ENCODE data around the gene NINL. TPM values are rescaled to one million over a fixed set of nuclear protein-coding genes. Genes with fewer than 3 reads are reported as not detected.

Gene NINL
- total RNA-seq, 1 experiment from 2014 or later, result 7.2 TPM

- ChIA-PET CTCF (no interaction called here), POLR2A (no interaction called here), RAD21 (ENCODE audit: low non-redundant PET in 1 of 2, low total read pairs in 2 of 2, uncharacterized antibody in 2 of 2, unreplicated experiment in 2 of 2) (no interaction called here)
- Histone ChIP-seq H4K20me1 (ENCODE audit: insufficient read depth) (no peaks in the 10 kb centered on the region), H3K9me3 (ENCODE audit: control insufficient read depth in 1 of 2, insufficient read depth in 1 of 2, low read depth in 1 of 2, low read length in 2 of 2) (no peaks in the 10 kb centered on the region), H2AFZ (ENCODE audit: low read depth, low read length, poor library complexity, severe bottlenecking) (no peak overlapping the region), H3K4me1 (ENCODE audit: control insufficient read depth in 1 of 2, insufficient read depth in 2 of 2, low read length in 2 of 2) (no peaks in the 10 kb centered on the region), H3K9me2 (ENCODE audit: insufficient read depth) (no peaks in the 10 kb centered on the region), H3K4me2 (ENCODE audit: low read length) (no peak overlapping the region), H3K27me3 (ENCODE audit: insufficient read depth, low read length) (no peaks in the 10 kb centered on the region), H3K36me3 (ENCODE audit: control insufficient read depth in 1 of 2, insufficient read depth in 2 of 2, low read length in 2 of 2) (no peaks in the 10 kb centered on the region), H3K9ac (ENCODE audit: low read length) (no peak overlapping the region), H3K4me3 (replicated peaks in 1 of 2; ENCODE audit: low read depth in 1 of 2, low read length in 2 of 2) (no peak overlapping the region), H3K27ac (ENCODE audit: low read depth, low read length) (no peak overlapping the region), H3K79me2 (ENCODE audit: insufficient read depth, low read length) (no peaks in the 10 kb centered on the region)
- TF ChIP-seq RAD21 (IDR thresholded peaks at IDR 0.05; ENCODE audit: low read depth) (no peak), CTCF (IDR thresholded peaks at IDR 0.05 in 2 of 3, conservative IDR thresholded peaks at IDR 0.05 in 1 of 3; ENCODE audit: borderline replicate concordance in 1 of 3, insufficient read depth in 1 of 3, low read depth in 2 of 3, low read length in 2 of 3) (no peak), SIN3A (IDR thresholded peaks at IDR 0.05; ENCODE audit: low read depth) (no peak), ATF3 (IDR thresholded peaks at IDR 0.05) (no peak), EZH2phosphoT487 (IDR thresholded peaks at IDR 0.05; ENCODE audit: borderline replicate concordance) (no peak), EGR1 (IDR thresholded peaks at IDR 0.05; ENCODE audit: low read depth) (no peak), YY1 (IDR thresholded peaks at IDR 0.05; ENCODE audit: extremely low read depth, insufficient replicate concordance, low read depth, low read length) (no peak), ZFX (IDR thresholded peaks at IDR 0.05) (no peak), TCF7L2 (IDR thresholded peaks at IDR 0.05; ENCODE audit: borderline replicate concordance, extremely low read depth, insufficient read depth, insufficient read length) (no peak), SRF (IDR thresholded peaks at IDR 0.05; ENCODE audit: low read depth) (no peak), CEBPB (IDR thresholded peaks at IDR 0.05; ENCODE audit: low read depth) (no peak), ELF1 (IDR thresholded peaks at IDR 0.05; ENCODE audit: borderline replicate concordance, low read depth) (no peak), JUND (IDR thresholded peaks at IDR 0.05) (no peak)
- TF ChIP-seq, protein P1, sequence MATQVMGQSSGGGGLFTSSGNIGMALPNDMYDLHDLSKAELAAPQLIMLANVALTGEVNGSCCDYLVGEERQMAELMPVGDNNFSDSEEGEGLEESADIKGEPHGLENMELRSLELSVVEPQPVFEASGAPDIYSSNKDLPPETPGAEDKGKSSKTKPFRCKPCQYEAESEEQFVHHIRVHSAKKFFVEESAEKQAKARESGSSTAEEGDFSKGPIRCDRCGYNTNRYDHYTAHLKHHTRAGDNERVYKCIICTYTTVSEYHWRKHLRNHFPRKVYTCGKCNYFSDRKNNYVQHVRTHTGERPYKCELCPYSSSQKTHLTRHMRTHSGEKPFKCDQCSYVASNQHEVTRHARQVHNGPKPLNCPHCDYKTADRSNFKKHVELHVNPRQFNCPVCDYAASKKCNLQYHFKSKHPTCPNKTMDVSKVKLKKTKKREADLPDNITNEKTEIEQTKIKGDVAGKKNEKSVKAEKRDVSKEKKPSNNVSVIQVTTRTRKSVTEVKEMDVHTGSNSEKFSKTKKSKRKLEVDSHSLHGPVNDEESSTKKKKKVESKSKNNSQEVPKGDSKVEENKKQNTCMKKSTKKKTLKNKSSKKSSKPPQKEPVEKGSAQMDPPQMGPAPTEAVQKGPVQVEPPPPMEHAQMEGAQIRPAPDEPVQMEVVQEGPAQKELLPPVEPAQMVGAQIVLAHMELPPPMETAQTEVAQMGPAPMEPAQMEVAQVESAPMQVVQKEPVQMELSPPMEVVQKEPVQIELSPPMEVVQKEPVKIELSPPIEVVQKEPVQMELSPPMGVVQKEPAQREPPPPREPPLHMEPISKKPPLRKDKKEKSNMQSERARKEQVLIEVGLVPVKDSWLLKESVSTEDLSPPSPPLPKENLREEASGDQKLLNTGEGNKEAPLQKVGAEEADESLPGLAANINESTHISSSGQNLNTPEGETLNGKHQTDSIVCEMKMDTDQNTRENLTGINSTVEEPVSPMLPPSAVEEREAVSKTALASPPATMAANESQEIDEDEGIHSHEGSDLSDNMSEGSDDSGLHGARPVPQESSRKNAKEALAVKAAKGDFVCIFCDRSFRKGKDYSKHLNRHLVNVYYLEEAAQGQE (IDR thresholded peaks at IDR 0.05; ENCODE audit: low read depth), result no peak
- no peak for DNase-seq (ENCODE audit: low read depth, low spot score)
- intact Hi-C loops (cut with micrococcal nuclease), result no loop called here
- no TSS peak for BruUV-seq (replicated peaks)
- ATAC-seq, result no peak
Measured at GRCh38 chr20:25481918-25482253, 103.4 kb downstream of the NINL start.
